GM20000 (cell line): ENCODE measurements around the gene MRPL20.

Source experiments
- DNase-seq: peaks from one replicate; pipeline ENCODE4 v3.0.0; 2012; ENCODE audit warnings: low spot score
- CTCF ChIP-seq: IDR thresholded peaks from 2 replicates; pipeline ENCODE4 v1.5.1; 2012; ENCODE audit warnings: mild to moderate bottlenecking, control low read depth; ENCODE audit errors: extremely low read depth, missing control alignments

Gene MRPL20

DNA sequence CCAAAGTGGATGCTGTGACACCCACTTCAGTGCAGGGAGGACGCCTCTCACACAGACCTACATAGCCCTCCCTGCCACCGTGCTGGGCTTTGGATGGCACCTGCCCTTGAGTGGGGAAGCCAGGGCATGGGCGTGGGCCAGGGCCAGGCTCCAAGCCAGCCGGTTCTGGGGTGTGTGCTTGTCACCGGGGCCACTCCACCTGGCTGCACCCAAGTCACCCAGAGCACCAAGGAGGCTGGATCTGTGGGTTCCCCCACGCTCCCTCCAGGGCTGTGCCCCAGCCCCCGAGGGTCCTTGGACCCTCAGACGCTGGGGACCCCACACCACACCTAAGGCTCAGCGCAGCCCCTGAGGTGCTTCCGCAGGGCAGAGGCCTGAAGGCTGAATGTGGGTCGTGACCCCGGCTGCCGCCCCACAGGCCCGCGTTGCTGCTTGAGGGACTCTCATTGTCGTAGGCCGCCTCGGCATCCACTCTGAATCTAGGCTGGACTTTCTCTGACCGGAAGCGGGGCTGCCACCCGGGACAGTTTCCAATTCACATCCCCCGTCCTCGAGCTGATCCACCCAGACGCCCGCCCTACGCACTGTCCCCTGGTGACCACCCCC lies 50.2 kb downstream of the MRPL20 start:
- no peak for TF ChIP-seq CTCF
- no peak for DNase-seq

- TF ChIP-seq CTCF = no peak
- no peak for DNase-seq
These were observed 50.8 kb downstream of the MRPL20 start for GRCh38 chr1:1356166-1356795.

- no peak for DNase-seq
- TF ChIP-seq CTCF = no peak
These were observed 51.7 kb downstream of the MRPL20 start for GRCh38 chr1:1355416-1355815.

DNA sequence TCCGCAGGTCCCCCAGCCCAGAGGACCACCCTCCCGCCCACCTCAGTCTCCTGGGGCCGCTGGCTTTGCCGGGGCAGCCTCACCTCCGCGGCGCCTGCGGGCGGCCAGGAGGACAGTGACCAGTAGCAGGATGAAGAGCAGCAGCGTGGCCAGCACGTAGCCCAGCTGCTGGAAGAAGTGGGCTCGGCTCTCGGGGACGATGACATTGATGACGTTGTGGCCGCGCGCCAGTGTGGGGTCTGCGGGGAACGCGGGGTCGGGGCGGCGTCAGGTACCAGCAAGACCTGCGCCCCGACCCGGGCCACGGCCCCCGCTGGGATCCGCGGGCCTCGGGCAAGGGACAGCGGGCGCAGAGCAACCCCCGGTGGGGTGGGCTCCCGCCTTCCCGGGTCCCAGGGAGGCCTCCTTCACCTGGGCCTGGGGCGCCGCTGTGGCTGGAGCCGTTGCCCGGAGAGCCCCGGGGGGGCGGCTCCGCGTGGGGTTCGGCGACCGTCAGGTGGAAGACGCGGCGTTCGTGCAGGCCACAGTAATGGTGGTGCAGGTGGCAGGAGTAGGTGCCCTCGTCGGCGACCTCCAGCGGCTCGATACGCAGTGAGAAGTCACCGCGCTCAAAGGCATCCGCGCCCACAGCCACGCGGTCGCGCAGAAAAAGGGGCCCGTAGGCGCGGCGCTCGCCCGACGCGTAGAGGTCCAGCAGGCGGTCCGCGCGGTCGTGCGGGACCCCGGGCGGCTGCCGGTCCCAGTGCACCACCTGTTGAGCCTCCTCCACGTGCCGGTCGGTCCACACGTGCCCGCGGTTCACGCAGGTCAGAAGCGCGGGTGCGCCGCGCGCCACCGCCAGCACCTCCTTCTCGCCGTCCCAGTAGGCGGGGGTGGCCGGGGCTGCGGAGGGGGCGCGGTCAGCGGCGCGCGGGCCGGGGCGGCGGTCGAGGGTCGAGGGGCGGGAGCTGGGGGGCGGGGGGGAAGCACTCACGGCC lies 52.5 kb downstream of the MRPL20 start:
- no peak for DNase-seq
- TF ChIP-seq CTCF = no peak

GRCh38 chr1:1353389-1354151 lies 53.5 kb downstream of the MRPL20 start:
- no peak for TF ChIP-seq CTCF
- no peak for DNase-seq

GRCh38 chr1:1352786-1353388 lies 54.2 kb downstream of the MRPL20 start:
- no peak for TF ChIP-seq CTCF
- DNase-seq = no peak
